ENCODE data around the gene PRKN.
"Not testable (repeated sequence)": the region's sequence is repeated elsewhere in the genome, so short reads cannot be mapped to it uniquely, and the experiment has no call there.

Gene PRKN

DNA sequence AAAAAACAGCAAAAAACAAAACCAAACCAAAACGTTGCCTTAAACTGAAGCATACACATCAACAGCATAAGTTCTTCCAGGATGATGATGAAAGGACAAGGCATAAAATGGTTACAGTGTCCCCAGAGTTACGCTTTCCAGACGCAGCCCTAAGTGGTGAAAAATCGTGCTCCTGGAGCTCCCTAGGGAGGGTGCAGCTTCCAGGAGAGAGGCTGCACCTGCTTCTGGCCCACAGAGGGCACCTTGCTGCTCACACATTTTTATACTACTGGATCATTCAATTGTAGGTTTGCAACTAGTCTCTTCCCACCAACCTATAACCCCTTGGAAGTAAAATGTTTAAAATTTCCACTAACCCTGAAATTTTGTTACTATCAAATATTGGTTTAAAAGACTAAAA lies 115.0 kb downstream of the PRKN start:
- no peak for DNase-seq

DNA sequence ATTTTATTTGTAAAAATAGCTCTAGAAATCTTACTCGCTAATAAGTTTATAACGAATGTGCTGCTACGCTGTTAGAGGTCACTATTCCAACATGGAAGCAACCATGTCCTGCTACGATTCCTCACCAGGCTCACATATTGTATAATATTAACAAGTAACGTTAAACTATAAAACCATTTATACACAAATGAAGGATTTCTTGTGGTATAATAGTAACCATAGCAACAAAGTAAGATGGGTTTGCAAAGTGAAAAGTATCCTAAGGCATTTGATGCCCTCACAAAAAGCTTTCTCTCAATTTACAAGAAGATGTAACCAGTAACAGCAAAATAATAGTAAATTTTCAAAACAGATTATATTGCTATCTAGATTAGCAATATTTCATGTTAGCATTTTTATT lies 117.2 kb downstream of the PRKN start:
- no peak for DNase-seq

DNA sequence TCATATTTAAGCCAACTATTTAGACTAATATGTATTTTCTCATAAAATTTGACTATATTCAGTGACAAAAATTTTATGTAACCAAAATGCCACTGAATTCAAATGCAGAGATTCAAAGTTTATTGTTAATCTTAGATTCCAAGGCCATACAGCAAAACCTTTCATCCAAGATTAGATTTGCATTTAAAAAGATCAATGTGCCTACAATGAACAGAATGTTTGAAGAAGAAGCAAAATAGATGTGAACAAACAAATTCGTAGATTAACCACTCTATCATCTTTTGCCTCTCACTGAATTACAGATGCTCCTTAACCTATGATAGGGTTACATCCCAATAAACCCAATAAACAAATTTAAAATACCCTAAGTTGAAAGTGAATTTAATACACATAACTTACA lies 121.7 kb downstream of the PRKN start:
- no peak for DNase-seq

DNA sequence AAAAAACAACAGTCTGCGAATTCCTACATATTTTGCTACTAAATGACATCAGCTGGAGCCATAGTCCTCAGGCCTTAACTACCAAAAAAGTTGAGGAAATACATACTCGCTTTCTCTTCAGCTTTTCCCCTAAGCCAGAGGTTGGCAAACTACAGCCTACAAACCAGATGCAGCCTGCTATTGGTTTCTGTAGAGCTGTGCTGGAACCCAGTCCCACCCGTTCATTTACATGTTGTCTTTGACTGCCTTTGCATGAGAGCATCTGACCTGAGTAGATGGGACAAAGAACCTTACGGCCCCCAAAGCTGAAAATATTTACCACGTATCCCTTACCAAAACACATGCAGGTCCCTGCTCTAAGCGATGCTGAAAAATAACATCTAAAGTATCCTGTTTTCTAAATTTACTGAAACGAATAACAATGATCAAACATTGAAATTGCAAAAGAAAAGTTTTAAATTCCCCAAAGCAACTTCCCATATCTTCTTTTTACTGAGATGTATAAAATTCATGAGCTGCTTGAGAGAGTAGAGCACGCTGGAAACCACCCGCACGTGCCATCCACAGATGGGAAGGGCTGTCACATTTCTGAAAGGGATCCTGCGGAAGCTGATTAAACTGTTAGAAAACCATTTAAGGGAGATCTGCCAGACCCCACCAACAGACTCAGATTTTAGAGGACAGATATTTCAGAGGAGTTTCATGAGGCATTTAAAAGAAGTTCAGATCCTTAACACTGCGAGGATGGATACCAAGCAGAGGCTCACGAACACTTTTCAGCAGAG lies 124.1 kb downstream of the PRKN start:
- DNase-seq, result no peak

DNA sequence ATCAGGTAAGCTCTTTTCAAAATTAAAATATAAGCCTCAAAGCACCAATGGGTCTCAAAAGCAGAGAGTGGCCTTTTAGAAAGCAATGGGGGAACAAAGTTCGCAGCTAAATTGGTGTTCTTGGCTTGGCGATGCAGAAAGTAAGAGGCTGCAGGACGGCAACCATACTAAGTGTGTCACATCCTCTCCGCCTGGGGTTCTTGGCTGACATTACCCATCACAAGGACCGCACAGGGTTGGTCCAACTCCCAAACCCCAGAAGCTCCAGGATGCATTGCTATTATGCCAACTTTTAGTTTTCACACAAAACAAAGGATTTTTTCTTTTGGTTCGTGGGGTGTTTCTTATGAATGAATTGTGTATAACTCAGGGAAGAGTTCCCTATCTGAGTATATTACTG lies 124.8 kb downstream of the PRKN start:
- DNase-seq, result no peak

DNA sequence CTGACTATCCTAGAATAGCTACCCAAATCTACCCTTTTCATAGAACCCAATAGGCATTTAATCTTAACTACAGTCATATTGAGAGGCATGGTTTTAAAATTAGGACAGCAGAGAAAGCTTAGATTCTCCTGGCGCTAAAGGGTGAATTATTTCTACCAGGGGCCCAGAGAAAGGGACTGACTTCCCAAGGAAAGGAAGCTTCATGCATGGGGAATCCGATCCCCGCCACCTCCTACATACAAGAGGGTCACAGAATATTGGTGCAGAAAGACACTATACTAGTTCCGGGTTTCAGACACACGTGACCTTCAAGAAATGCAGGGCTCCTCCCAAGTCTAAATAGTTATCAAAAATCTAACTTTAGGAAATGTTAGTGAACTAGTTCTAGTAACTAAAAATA lies 130.9 kb downstream of the PRKN start:
- DNase-seq, result no peak

DNA sequence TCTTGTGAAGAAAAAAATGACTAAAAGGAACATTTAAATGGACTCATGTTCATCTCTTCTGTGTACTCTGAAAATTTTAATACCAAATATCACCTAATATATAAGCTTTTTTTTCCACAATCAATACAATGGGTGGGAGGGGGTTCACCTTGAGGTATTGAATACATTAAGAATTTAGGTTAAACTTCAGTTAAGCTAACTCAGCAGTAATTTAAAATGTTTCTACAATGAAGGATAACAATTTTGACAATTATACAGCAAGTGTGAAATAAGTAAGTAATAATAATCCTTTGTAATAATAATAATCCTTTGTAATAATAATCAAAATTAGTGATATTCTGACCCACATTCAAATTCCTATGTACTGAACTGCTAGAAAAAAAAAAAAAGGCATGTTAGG lies 136.0 kb downstream of the PRKN start:
- no peak for DNase-seq

DNA sequence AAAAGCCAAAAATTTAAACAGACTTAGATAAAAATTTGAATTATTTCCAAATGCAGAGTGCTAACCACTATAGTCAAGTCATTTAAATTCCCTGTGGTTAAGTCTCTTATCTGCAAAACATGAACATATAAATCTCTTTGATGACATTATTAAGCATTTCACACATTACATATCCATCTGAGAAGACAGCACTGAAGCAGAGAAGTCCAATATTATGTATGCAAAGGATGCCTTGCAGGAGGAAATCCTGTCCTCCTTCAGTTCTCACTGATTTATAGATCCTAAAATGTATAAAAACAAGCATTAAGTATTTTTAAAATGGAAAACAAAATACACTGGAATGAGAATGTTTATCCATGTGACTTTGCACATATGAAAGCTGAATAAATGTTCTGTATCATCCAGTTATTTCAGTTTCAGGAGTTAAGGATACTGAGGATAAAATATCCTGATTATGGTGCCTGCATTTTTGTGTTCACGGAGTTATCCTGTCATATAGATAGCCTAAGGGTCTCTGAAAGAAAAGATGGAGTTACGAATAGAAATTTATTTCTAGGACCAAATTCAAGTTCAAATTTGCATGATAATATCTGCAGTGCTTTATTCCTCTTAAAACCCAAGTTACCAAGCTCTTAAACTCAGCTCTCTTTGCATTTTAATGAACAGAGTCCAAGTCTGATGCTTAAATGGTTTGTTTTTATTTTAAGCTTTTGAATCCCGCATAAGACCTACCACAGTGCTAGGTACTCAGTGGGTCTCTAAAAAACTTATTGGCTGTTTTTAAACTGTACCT lies 145.4 kb downstream of the PRKN start:
- no peak for DNase-seq

DNA sequence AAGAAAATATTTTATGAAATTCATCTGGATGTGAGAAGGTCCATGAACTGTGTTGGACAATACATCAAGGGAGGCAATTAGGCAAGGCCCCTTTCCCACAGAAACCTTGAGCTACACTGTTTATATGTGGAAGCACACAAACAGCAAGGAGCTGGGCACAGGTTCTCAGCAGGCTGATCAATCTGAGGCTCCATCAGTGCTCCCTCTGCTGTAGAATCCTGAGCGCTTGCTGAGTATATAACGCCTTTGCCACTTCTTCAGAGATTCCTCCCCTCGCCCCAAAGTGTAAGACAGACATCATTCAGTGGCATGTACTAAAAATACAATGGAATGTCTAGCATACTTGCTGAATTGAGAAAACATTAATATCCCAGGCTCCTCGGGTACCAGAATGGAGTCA lies 146.9 kb downstream of the PRKN start:
- no peak for DNase-seq

DNA sequence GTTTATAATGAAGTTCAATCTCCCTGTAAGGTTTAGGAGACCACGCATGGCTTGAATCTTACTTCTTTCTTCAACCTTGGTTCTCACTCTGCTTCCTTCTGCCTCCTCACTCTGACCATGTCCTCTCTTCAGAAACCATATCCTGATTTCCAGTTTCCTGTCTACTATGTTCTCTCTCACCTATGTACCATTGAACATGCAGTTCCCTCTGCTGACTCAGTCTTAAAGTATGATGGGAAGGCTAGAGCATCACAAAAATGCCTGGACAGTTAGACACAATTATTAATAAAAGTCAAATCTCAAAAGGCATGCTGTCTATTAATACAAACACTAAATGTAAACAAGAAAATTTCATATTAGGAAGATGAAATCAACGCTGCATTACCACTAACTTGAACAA lies 151.6 kb downstream of the PRKN start:
- DNase-seq, result no peak

DNA sequence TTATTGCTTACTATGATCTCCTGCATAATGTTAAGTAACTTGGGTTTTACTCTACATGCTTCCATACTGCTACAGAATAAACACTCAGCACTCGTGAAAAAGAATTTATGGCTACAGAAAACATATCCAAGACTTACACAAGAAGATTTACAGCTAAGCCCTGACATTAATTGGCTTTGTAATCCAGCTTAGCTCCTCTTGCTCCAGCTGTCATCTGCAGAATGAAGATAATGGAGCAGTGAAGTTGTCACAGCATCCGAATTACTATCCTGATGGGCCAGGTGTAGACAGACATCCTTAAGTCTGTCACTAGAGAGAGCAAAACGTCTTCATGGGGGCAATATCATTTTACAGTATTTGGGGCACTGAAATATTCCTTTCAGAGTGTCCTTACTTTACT lies 155.3 kb downstream of the PRKN start:
- DNase-seq, result no peak

DNA sequence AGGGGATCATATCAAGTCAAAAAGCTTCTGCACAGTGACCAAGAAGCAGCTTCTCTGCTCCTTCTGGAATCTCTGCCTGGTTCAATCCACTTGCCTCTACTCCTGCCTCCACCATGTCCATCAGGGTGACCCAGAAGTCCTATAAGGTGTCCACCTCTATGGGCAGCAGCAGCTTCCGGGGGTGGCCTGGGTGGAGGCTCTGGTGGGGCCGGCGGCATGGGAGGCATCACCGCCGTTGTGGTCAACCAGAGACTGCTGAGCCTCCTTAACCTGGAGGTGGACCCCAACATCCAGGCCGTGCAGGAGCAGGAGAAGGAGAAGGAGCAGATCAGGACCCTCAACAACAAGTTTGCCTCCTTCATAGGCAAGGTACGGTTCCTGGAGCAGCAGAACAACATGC lies 159.3 kb downstream of the PRKN start:
- DNase-seq, result no peak

DNA sequence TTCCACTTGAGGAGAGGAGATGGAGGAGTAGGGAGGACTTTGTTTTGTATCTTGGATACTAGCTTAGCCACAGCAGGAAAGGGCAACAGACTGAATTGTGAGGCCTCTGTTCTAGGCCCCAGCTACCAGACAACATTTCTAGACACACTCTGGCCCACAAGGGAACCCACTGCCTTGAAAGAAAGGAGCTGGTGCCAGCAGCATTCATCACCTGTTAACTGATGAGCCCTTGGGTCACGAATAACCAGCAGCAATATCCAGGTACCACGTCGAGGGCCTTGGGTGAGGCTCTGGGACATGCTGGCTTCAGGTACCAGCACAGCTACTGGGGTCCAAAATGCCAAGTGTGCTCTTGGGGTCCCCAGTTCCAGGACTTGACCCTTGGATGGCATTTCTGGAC lies 165.5 kb downstream of the PRKN start:
- DNase-seq, result no peak

DNA sequence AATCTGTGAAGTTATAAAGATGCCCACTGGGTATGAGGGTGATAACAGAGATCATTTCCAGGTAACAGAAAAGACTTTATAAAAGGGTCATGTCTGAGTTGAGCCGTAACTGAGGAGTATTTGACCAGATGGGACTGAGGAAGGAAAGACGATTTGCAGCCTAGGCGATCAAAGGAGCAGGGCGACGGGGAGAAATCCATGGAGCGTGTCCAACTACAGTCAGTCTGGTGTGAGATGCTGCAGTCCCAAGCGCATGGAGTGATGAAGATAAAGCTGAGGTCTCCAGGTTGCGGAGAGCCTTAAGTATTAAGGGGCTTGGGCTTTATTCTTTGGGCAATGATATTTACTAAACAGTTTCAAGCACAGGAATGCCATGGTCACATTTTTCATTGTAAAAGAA lies 166.7 kb downstream of the PRKN start:
- no peak for DNase-seq

DNA sequence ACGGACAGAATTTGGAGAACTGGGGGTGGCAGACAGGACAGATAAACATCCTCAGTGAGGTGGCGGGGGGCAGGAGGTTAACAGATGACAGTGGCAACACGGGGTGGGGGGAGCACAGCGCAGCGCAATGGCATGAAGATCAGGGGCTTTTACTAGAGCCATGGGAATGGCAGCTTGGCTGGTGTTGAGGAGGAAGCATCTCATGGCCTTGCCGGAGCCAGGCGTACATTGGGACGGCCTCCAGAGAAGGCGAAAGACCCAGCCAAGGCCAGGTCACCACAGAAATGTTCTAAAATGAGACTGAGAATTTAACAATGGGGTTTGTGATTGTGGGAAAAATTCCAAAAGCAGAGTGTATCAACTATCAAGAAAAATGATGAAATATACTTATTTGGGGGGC lies 173.0 kb downstream of the PRKN start:
- no peak for DNase-seq

DNA sequence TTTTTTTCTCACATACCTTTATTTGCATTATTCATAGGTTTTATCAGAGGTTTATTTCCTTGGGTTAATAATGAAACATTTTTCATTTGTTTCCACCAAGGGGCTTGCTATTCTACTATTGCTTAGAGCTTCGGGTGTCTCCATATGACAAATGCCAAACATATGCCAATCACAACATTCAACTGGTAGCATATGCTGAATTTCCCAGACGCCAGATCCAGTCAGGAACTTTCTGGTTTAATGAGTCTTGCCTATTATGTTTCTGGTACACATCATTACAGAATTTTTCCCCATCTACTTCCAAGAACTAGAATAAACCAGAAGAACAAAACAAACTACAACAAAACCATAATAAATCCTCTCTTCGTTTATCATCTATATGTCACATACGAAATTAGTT lies 180.7 kb downstream of the PRKN start:
- DNase-seq, result no peak

DNA sequence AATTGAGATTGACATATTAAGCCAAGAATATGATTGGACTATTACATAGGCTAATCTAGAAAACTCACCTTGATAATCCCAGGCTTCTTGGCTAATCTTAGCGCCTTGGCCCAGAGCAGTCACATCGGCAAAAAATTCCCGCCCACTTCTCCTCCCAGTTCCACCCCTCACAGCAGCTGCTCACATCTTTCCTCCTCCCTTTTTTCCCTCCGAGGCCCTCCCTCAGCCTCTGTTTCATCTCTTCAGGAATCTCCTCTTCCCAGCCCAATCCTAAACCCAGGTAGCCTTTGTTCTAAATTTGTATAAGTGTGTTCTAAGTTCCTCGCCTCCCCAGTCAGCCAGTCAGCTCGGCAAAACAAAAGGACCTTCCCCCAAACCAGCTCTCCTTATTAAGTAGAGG lies 184.3 kb downstream of the PRKN start:
- DNase-seq, result no peak

DNA sequence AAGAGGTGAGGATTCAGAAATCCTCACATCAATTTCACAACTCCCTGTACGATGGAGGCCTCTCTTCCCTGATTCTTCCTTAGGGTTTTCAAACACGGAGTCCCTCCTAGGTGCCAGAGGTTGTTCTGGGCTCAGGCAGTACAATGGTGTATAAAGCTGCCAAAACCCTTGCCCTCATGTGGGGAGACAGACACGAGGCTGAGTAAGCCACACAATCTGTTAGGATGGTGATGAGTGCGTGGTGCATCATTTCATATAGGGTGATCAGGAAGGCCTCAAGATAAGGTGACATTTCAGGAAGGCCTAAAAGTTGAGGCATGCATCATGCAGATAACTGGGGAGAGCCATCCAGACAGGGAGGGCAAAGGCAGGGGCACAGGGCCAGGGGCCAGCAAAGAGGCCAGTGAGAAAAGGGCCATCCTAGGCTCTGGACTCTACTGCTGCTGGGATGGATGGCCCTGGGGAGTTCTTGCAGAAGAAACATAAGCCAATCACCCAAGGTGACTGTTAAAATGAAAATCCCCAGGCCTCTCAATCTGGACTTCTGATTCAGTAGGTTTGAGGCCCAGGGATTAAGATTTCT lies 186.5 kb downstream of the PRKN start:
- DNase-seq, result no peak

DNA sequence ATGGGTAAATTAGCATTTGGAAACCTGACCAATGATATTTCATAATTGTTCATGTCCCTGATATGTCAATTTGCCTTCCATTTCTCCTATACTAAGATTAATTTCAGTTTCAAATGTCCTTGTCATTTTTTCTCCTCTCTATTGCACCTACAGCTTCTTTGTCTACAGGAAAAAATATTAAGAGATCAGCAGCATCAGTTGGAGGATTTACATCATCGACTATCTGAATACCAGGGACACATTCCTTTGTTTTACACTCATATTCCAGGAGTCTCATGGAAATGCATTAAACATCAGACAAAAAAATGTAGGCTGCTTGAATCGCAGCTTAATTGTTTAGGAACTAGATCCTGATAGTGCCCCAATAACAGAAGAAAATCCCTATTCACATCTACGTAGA lies 188.2 kb downstream of the PRKN start:
- no peak for DNase-seq

DNA sequence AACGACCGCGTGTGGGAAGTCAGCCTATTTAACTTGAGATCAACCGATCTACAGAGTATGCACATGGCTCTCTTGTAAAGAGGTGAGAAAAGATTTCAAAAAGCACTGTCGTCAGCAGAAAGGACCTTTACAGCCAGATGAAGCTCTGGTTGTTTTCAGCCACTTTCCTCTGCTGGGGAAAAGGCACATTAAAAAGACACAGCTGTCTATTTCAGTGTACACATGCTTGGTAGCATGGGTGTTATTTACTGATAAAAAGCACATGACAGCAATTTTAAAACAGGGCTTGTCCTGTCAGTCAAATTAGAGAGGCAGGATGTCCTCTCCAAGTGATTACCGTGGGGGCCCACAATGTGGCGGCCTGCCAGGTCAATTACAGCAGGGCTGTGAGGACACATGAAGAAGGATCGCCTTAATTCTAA lies 188.9 kb downstream of the PRKN start:
- no peak for DNase-seq

DNA sequence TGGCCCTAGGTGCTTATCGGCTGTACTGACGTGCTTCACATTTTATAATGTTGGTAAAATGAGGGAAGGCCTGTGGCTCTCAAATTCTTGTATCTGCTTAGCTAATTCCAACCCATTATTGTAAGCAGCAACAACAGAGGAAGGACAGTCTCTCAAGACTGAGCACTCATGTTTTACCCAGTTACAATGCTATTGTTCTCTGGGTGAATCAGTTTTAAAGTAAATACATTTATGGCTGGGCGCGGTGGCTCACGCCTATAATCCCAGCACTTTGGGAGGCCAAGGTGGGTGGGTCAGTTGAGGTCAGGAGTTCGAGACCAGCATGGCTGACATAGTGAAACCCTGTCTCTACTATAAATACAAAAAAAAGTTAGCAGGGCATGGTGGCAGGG lies 194.6 kb downstream of the PRKN start:
- no peak for DNase-seq

DNA sequence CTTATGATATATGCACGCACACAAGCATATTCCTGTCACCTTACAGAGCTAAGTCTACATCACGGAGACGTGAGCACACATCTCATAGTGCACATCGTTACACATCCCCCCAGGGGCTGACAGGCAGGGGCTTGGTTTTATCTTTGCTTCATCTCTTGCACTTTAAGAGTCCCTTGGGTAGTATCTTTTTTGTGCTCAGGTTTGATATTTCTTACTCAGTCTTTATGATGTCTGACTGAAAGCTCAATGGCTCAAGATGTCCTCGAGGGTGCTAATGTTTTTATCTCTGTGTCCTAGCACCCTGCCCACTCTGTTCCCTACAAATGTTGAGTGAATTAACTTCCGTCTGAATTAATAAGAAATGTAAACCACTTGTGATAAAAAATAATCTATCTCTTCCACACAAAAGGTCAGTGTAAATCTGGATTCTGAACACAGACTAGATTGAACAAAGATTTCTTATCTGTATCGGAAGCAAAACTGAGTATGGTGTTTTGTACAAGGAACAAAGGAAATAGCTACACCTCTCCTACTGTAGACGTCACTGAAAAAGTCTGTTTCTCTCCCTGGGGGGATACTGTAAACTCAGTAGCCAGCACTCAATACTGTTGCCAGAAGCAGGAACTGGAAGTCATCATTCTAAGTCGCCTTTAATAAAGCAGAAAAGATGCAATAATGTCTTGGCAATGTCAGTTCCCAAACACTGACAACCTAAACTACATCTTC lies 195.1 kb downstream of the PRKN start:
- DNase-seq, result no peak

DNA sequence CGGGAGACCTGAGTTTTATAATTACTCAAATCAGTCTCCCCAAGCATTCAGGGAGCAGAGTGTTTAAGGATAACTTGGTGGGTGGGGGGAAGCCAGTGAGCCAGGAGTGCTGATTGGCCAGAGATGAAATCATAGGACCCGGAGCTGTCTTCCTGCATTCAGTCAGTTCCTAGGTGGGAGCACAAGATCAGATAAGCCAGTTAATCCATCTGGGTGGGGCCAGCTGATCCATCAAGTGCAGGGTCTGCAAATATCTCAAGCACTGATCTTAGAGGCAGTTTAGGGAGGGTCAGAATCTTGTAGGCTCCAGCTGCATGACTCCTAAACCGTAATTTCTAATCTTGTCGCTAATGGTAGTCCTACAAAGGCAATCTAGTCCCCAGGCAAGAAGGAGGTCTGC lies 196.2 kb downstream of the PRKN start:
- DNase-seq, result not testable (repeated sequence)

DNA sequence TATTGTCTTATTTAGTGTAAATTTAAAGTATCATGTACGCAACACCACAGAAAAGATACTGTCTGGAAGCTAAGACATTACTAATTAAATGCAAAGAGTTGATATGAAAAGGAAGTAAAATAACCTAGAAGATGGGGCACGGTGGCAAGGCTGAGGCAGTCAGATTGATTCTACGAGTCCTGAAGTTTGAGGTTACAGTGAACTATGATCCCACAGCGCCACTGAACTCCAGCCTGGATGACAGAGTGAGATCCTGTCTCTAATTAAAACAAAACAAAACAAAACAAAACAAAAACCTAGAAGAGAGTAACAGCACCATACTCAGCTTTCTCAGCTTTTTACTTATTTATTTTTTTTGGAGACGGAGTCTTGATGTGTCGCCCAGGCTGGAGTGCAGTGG lies 199.0 kb downstream of the PRKN start:
- DNase-seq, result no peak

Data from 8988T (cell line).